HG03135 (cell line): ENCODE results near the gene TTC9B.

Experiments
- ATAC-seq: cut with Tn5 transposase; IDR thresholded peaks from one replicate; pipeline ENCODE4 v1.9.1; 2021; ENCODE audit warnings: mild to moderate bottlenecking, moderate library complexity; ENCODE audit not compliant: unreplicated experiment

The TTC9B gene

GRCh38 chr19:40217934-40218890 lies at the start of gene TTC9B:
Gene TTC9B, minus strand, starts transcription at chr19:40218384. Its CDS starts 3 bp downstream, at chr19:40218381.
- no peak for ATAC-seq

DNA sequence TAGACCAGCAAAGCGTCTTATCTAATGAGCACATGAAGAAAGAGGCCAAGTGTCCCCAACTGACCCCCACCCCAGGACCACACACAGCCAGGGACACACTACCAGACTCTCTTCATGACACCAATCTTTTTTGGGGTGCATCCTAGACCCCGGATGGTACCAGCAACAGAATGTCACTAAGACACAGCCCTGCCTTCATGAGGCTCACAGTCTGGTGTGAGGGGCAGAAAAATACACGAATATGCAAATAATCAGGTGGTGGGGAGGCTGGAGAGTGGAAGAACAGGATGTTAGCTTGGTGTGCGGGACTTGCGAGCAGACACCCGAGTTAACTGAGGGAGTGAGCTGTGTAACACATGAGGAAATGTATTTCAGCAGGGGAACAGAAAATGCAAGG lies 49.4 kb upstream of the TTC9B start:
- no peak for ATAC-seq

DNA sequence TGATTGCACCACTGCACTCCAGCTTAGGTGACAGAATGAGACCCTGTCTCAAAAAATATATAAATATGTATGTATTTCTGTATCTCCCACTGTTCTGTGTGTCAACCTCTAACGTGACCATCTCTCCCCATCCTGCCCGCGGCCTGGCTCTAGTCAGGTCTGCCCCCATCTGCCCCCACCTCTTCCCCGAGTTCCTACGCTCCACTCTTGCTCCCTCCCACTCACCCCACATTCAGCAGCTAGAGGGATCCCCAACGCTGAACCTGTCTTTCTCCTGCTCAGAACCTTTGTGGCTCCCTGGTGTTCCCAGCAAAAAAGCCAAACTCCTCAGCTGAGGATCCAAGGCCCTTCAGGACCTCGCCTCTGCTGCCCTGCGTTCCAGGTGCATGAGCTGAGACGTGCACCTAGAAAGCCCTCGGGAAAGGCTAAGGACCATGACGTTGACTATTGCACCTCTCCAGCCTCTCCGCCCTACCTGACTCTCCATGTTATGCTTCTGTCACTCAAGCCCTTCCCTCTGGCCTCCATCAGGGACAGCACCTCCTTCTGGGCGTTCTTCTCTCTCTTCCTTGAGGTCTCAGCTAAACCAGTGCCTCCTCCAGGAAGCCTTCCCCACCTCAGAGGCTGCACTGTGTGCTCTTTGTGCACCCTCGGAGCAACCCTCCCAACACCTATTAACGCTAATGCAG lies 48.9 kb upstream of the TTC9B start:
- ATAC-seq = no peak

- ATAC-seq = no peak
Measured at GRCh38 chr19:40266119-40266518, 47.9 kb upstream of the TTC9B start.

DNA sequence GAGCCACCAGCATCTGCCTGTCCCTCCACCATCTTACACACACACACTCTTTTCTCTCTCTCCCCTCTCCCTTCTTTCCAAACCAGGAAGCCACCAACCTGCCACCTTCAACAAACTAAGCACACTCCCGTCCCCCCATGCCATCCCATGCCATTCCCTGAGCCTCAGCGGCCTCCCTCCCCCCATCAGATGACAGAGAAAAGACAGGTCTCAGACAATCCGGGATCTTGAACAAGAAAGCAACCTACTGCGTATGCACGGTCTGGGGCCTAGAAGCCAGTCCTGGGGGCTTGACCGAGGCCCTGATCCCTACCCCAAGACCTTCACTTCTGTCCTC lies 47.5 kb upstream of the TTC9B start:
- no peak for ATAC-seq

DNA sequence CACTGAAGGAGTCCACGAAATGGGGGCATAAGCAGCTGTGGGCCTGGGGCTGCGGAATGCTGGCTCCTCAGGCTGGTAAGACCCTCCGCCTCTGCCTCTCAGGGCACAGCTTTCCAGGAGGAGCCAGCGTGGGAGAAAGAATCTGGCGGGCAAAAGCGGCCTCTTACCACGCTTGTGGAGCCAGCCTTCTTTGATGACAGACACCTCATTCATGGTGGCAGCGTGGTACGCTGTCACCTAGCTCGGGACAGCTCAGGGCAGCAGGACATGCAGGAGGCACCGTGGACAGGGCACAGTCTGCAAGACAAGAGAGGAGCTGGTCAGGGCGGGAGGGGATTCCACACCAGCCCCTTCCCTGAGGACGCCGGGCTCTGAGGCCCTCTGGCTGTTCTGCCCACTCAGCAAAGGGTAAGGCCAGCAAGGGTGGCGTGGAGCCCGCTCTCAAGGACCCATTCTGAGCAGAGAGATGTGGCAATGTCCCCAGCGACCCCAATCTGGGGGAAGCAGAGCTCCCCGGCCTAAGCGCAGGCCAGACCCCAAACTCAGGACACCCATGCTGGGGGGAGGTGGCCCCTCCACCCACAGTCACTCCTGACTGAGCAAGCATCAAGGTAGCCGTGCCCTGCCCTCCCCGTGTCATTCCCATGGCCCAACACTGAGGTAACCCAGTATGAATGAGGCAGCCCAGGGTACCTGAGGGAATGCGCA lies 47.0 kb upstream of the TTC9B start:
- ATAC-seq = no peak

GRCh38 chr19:40264314-40265054 lies 46.3 kb upstream of the TTC9B start:
- ATAC-seq = no peak

GRCh38 chr19:40263440-40264313 lies 45.5 kb upstream of the TTC9B start:
- no peak for ATAC-seq

DNA sequence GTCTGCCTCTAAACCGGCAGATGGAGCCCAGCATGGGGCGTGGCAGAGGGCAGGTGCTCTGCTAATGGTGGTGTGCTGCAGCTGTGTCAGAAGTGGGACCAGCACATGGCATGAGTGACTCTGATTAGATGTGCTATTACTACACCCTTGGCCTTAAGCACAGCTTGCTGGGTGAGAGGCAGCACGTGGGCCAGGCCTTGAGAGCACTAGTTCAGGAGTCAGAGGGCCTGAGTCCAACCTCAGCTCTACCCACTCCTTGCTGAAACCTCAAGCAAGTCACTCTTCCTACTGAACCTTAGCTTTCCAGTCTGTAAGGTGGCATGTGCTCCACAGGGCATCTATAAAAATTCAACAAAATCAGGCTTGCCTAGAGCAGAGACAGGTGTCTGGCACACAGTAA lies 44.2 kb upstream of the TTC9B start:
- ATAC-seq = no peak

GRCh38 chr19:40261631-40262030 lies 43.4 kb upstream of the TTC9B start:
- no peak for ATAC-seq

DNA sequence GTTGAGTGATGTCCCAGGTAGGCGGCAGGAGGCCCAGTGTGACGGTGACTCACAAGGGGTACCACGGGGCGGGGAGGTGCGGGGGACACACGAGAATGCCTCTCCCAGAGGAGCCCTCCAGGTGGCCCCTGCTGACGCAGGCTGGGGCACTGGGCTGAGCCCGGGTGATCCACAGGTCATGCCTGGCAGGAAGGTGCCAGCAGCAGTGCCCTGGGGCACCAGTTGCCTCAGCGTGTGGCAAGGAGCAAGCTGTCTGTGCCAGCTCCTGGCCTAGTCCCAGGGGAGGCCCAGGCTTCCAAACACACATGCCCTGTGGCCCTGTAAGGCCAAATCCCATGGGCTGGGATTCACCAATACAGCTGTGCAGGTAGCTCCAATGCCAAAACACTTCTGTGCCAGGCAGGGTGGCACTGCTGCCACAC lies 38.9 kb upstream of the TTC9B start:
- no peak for ATAC-seq

DNA sequence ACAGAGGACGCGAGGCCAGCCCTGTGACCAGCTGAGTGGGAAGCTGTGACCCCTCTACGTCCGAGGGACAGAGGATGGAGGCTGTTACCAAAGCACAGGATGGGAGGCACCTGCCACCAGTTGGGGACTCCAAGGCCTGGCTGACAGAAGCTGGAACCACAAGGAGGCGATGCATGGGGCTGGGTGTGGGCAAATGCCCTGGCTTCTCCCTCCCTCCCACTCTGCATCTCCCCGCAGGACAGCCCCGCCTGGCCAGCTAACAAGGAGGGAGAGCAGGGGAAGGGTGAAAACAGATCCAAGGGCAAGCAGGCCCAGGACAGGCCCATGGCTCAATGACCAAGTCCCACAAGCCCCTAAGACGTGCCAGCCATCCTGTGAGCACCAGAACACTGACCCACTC lies 38.3 kb upstream of the TTC9B start:
- no peak for ATAC-seq

- ATAC-seq = no peak
Measured at GRCh38 chr19:40255619-40256166, 37.5 kb upstream of the TTC9B start.

- ATAC-seq = no peak
Measured at GRCh38 chr19:40254714-40255418, 36.7 kb upstream of the TTC9B start.

- ATAC-seq = no peak
Measured at GRCh38 chr19:40253611-40254092, 35.5 kb upstream of the TTC9B start.

DNA sequence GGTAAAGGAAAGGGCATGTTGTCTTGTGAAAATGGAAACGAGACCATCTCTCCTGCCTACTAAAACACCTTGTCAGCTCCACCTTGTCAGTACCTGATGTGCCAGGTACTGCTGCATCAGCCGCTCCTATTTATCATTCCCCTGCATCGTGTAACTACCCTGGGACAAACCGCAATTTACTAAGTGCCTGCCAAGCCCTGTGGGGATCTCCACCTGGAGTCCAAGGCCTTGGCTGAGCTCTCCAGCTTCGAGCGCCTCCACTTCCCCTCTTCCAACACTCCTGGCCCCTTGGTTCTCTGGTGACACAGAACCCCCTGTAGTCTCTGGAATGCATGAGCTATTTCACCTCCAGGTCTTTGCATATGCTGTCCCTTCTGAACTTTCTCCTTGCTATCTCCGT lies 34.2 kb upstream of the TTC9B start:
- no peak for ATAC-seq

- no peak for ATAC-seq
Measured at GRCh38 chr19:40251991-40252390, 33.8 kb upstream of the TTC9B start.

DNA sequence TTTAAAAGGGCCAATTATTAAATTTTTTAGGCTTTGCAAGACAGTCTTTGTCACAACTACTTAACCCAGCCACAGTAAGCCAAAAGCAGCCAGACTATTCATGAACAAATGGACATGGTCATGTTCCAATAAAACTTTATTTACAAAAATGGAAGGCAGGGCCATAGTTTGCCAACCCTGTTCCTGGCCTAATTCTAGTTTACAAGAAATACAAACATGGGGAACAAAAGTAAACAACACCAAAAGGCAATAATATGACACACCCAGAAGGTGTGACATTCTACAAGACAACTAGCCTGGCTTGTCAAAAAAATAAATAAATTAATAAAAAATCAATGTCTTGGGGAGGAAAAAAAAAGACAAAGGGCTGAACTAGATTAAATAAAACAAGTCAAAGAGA lies 33.1 kb upstream of the TTC9B start:
- ATAC-seq = no peak

- no peak for ATAC-seq
Measured at GRCh38 chr19:40249781-40250180, 31.6 kb upstream of the TTC9B start.
